Esophagus squamous epithelium (tissue), 5 donors: ENCODE data around the gene PHOX2B. TPM values are rescaled to one million over a fixed set of nuclear protein-coding genes. Genes with fewer than 3 reads are reported as not detected.

Experiments
- DNase-seq: peaks from one replicate; lab custom pipeline; 2025; lab: John Stamatoyannopoulos, UW
- H3K27ac ChIP-seq, 4 donors: fragments of 200-600 bp; sonication (generic); one replicate each; pipeline ENCODE4 v1.5.1; 2016 to 2019; ENCODE audit warnings: mild to moderate bottlenecking in 1 of 4
- H3K27me3 ChIP-seq, 4 donors: fragments of 200-600 bp; sonication (generic); 1 replicate in 3 of 4; 2 replicates in 1 of 4; pipeline versions ENCODE4 v1.5.1 to v1.6.0; 2017 to 2021; ENCODE audit warnings: antibody characterized with exemption in 1 of 4
- H3K36me3 ChIP-seq, 3 donors: fragments of 200-600 bp; sonication (generic); one replicate each; pipeline ENCODE4 v1.5.1; 2016 to 2019
- H3K4me1 ChIP-seq, 3 donors: fragments of 200-600 bp; sonication (generic); one replicate each; pipeline ENCODE4 v1.5.1; 2017 to 2019
- H3K4me3 ChIP-seq, 4 donors: fragments of 200-600 bp; sonication (generic); 1 replicate in 3 of 4; 2 replicates in 1 of 4; pipeline ENCODE4 v1.5.1; 2016 to 2019; ENCODE audit warnings: mild to moderate bottlenecking in 2 of 4, moderate library complexity in 1 of 4
- H3K9me3 ChIP-seq, 3 donors: fragments of 200-600 bp; sonication (generic); one replicate each; pipeline ENCODE4 v1.5.1; 2016 to 2019
- CTCF ChIP-seq, 6 experiments: fragments of 450-650 bp in 4 of 6; fragments of 200-600 bp in 2 of 6; sonication (generic) in 2 of 6; IDR thresholded peaks; one replicate each; pipeline ENCODE4 v1.5.1; 2016 to 2019; ENCODE audit warnings: antibody characterized with exemption in 6 of 6, mild to moderate bottlenecking in 4 of 6, moderate library complexity in 4 of 6
- POLR2A ChIP-seq, 4 donors: fragments of 450-650 bp; IDR thresholded peaks; one replicate each; pipeline ENCODE4 v1.6.1; 2017; ENCODE audit warnings: antibody characterized with exemption in 4 of 4, mild to moderate bottlenecking in 4 of 4, moderate library complexity in 3 of 4
- whole genome bisulfite sequencing, 2 donors: methylation state at CpG; one replicate each; pipeline ENCODE4 v1.1.5; 2018; 5-methylcytosine and 5-hydroxymethylcytosine counted together
- intact Hi-C: fragments of 100-400 bp; cut with DNase I; formaldehyde crosslinking; loops from one replicate; pipeline ENCODE4 v1.15.0; 2022
- total RNA-seq, 4 donors: library from RNA; depleted of rRNA; stranded (reverse); fragments of >200 nt; gene quantifications; one replicate each; pipeline ENCODE4 v1.1.0, GENCODE V29; 2016
- donor health status: DM: yes; HTN: yes; CAD: no.

Gene PHOX2B
- total RNA-seq, 4 donors from 2014 or later = not detected

GRCh38 chr4:41731569-41732126 is 16.9 kb downstream of the PHOX2B start:
- no peak for TF ChIP-seq POLR2A (IDR thresholded peaks at IDR 0.05)
- TF ChIP-seq CTCF (IDR thresholded peaks at IDR 0.05) = no peak
- H3K4me3 ChIP-seq = no peak overlapping the region
- H3K36me3 ChIP-seq = no peaks in the 10 kb centered on the region
- no peak overlapping the region for H3K27ac ChIP-seq
- H3K9me3 ChIP-seq = no peaks in the 10 kb centered on the region
- intact Hi-C loops = no loop called here
- H3K4me1 ChIP-seq = no peaks in the 10 kb centered on the region
- H3K27me3 ChIP-seq = peaks cover 0 to 58% (median 0%) of the 10 kb centered on the region in 4 donors
- DNase-seq = no peak
- WGBS, 2 donors = 45 to 47% methylated on average over 10 to 12 of the region's 12 CpGs

GRCh38 chr4:41728573-41728913 is 20.0 kb downstream of the PHOX2B start:
- peaks cover 0 to 15% (median 0%) of the 10 kb centered on the region in 3 donors for H3K9me3 ChIP-seq
- WGBS, 2 donors = 48 to 59% methylated on average over 3 of the region's 3 CpGs
- H3K27ac ChIP-seq = no peak overlapping the region
- H3K27me3 ChIP-seq = peaks cover 0 to 62% (median 0%) of the 10 kb centered on the region in 4 donors
- H3K4me3 ChIP-seq = no peak overlapping the region
- no peak for DNase-seq
- TF ChIP-seq CTCF (IDR thresholded peaks at IDR 0.05) = no peak
- TF ChIP-seq POLR2A (IDR thresholded peaks at IDR 0.05) = no peak
- no peaks in the 10 kb centered on the region for H3K36me3 ChIP-seq
- intact Hi-C loops = no loop called here
- H3K4me1 ChIP-seq = no peaks in the 10 kb centered on the region

GRCh38 chr4:41727861-41728572 is 20.5 kb downstream of the PHOX2B start:
- no peak for TF ChIP-seq POLR2A (IDR thresholded peaks at IDR 0.05)
- no peak for TF ChIP-seq CTCF (IDR thresholded peaks at IDR 0.05)
- Histone ChIP-seq H3K36me3 (no peaks in the 10 kb centered on the region), H3K9me3 (peaks cover 0 to 15% (median 0%) of the 10 kb centered on the region in 3 donors), H3K27me3 (peaks cover 0 to 59% (median 0%) of the 10 kb centered on the region in 4 donors), H3K27ac (no peak overlapping the region), H3K4me1 (no peaks in the 10 kb centered on the region), H3K4me3 (no peak overlapping the region)
- no peak for DNase-seq
- intact Hi-C loops = no loop called here
- 58 to 72% methylated on average over 4 of the region's 4 CpGs for WGBS, 2 donors

- intact Hi-C loops = no loop called here
- WGBS, 2 donors = 0 to 5% methylated on average over 1 of the region's 1 CpG
- peaks cover 0 to 65% (median 0%) of the 10 kb centered on the region in 4 donors for H3K27me3 ChIP-seq
- peak in 1 of 6 experiments; percentile 10 for TF ChIP-seq CTCF (IDR thresholded peaks at IDR 0.05)
- no peak for TF ChIP-seq POLR2A (IDR thresholded peaks at IDR 0.05)
- H3K36me3 ChIP-seq = no peaks in the 10 kb centered on the region
- no peak overlapping the region for H3K4me3 ChIP-seq
- no peaks in the 10 kb centered on the region for H3K4me1 ChIP-seq
- H3K9me3 ChIP-seq = peaks cover 0 to 15% (median 0%) of the 10 kb centered on the region in 3 donors
- DNase-seq = no peak
- no peak overlapping the region for H3K27ac ChIP-seq
These were observed 23.3 kb downstream of the PHOX2B start for GRCh38 chr4:41725254-41725653.

DNA sequence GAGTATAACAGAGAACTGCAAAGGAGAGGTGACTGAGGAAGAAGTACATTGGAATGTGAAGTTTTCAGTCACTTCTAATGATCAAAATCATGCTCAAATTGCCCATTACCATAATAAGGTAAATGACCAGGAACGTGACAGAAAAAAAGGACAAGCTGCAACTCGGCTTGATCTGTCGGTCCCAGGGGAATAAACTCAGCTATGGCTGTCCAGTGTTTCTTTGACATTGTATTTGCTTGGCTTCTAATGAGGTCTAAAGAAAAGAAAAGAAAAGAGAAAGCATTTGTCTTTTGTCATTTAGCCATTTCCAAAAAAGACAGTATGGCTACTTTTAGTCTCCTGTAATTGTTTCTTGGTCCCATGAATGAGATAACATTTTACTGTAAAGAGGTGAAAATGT is 25.2 kb downstream of the PHOX2B start:
- H3K27me3 ChIP-seq = peaks cover 0 to 58% (median 0%) of the 10 kb centered on the region in 4 donors
- peaks cover 0 to 15% (median 0%) of the 10 kb centered on the region in 3 donors for H3K9me3 ChIP-seq
- H3K4me3 ChIP-seq = no peak overlapping the region
- H3K4me1 ChIP-seq = no peaks in the 10 kb centered on the region
- intact Hi-C loops = no loop called here
- WGBS, 2 donors = 39 to 55% methylated on average over 3 of the region's 3 CpGs
- TF ChIP-seq CTCF (IDR thresholded peaks at IDR 0.05) (no peak), POLR2A (IDR thresholded peaks at IDR 0.05) (no peak)
- H3K27ac ChIP-seq = no peak overlapping the region
- no peaks in the 10 kb centered on the region for H3K36me3 ChIP-seq
- DNase-seq = no peak
